GM13977 (cell line): ENCODE data around the gene FBXO7.
A peak's percentile ranks its signal among the peaks of the same experiment; 100 is the strongest.

Source experiments
- DNase-seq: peaks from one replicate; pipeline ENCODE4 v3.0.0; 2012; ENCODE audit warnings: low spot score
- in situ Hi-C: fragments of 300-500 bp; cut with MboI; formaldehyde crosslinking; loops from one replicate; pipeline ENCODE4 v1.12.0; 2022; ENCODE audit warnings: low sequenced_read_pairs, low pct_unique_long_range_greater_than_20kb, mixed read lengths, inconsistent platforms; ENCODE audit not compliant: unreplicated experiment
- TF ChIP-seq, protein P1 (sequence below): IDR thresholded peaks from 2 replicates; pipeline ENCODE4 v1.5.1; 2012; ENCODE audit warnings: mild to moderate bottlenecking, control low read depth; ENCODE audit not compliant: insufficient read depth; ENCODE audit errors: extremely low read depth, missing control alignments

Gene FBXO7

DNA sequence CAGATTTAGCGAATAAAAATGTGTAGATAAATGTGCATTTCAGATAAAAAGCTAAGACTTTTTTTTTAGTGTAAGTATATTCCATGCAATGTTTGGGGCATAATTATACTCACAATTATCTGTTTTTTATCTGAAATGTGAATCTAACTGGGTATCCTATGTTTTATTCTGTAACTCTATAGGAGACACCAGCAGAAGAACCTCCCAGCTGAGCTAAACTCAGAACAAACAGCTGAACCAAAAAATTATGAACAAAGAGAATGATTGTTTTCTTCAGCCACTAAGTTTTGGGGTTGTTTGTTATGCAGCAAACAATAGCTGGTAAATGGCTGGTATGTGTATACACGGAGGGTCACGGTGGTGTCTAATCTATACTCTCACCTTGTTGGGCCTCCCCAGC is 42.9 kb downstream of the FBXO7 start:
- in situ Hi-C loops, result no loop called here
- TF ChIP-seq, protein P1, sequence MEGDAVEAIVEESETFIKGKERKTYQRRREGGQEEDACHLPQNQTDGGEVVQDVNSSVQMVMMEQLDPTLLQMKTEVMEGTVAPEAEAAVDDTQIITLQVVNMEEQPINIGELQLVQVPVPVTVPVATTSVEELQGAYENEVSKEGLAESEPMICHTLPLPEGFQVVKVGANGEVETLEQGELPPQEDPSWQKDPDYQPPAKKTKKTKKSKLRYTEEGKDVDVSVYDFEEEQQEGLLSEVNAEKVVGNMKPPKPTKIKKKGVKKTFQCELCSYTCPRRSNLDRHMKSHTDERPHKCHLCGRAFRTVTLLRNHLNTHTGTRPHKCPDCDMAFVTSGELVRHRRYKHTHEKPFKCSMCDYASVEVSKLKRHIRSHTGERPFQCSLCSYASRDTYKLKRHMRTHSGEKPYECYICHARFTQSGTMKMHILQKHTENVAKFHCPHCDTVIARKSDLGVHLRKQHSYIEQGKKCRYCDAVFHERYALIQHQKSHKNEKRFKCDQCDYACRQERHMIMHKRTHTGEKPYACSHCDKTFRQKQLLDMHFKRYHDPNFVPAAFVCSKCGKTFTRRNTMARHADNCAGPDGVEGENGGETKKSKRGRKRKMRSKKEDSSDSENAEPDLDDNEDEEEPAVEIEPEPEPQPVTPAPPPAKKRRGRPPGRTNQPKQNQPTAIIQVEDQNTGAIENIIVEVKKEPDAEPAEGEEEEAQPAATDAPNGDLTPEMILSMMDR, result no peak
- no peak for DNase-seq

DNA sequence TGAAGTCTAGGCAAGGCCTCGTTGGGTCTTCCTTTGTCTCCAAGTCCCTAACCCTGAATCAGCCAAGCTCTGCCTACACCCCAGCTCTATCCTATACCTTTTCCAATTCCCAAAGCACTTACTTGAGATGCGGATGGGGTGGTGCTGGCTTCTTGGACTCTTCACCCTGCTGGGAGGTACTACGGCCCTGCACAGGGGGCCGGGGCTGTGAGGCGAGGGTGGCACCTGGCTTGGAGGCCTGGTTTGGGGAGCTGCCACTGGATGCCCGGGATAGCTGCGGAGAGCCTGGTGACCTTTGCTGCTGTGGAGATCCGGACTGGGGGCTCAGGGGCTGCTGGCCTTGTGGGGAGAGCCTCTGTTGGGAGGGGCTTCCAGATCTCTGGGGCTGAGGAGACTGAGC is 43.3 kb downstream of the FBXO7 start:
- in situ Hi-C loops, result no loop called here
- TF ChIP-seq, protein P1, result no peak
- no peak for DNase-seq

DNA sequence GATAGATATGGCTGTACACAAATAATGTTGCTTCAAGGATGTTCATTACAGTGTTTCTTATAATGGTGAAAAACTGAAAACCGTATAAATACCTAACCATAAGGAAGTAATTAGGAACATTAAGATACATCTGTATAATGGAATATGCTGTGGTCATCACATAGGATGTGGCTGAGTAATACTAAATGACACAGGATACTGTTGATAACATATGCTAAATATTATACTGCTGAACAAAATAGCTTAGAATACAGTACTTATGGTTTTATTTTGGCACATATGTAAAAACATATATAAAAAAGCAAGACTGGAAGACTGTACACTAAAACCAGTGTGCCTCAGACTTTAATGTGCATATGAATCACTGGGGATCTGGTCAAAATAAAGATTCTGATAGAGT is 43.8 kb downstream of the FBXO7 start:
- no peak for DNase-seq
- TF ChIP-seq, protein P1, result no peak
- in situ Hi-C loops, result no loop called here

DNA sequence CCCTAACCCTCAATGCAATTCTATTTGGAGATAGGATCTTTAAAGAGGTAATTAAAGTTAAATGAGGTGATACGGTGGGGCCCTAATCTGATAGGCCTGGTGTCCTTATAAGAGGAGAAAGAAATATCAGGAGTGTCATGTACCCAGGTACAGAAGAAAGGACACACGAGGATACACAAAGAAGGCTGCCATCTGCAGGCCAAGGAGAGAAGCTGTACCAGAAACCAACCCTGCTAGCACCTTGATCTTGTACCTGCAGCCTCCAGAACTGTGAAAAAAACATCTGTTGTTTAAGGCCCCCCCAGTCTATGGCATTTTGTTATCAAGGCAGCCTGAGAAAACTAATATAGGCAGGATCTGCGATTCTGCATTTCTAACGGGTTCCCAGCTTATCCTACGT is 44.2 kb downstream of the FBXO7 start:
- TF ChIP-seq, protein P1, result peak; percentile 60
- in situ Hi-C loops, result no loop called here
- no peak for DNase-seq

DNA sequence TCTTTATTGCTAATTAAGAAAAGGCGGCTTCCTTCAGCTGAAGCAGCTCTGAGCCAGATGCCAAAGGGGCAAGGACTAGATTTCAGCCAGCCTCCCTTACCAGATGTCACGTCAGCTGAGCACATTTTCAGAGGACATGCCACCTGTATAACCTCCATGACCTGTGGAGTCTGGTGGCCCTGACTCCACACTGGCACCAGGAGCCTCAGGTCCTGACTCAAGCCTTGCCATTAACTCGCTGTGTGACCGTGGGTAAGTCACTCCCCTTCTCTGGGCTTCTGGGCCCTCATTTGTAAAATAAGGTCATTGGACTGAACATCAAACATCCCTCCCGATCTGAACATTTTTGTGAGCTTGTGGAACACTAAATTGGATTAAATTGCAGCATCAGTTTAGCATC is 46.0 kb downstream of the FBXO7 start:
- in situ Hi-C loops, result loop anchor here (10.0 kb wide), 1 partner anchor 274 kb away; no protein-coding TSS in a partner anchor
- no peak for DNase-seq
- TF ChIP-seq, protein P1, result no peak

DNA sequence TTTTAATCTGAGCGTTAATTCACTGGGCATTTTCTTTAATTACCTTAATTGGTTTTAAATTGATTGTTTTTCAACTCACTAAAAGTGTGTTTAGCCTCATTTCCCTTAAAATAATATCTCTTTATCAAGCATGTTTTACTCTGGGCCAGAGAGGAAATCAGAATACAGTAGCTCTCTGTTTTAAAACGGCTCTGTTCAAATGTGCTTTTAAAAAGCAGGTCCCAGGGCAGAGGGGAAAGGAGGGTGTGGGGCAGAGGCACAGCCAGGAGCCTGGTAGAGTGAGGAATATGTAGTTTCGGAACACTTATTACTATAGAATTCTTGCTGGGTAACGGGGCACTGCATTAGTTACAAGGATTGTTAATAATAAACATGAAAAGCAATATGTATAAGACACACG is 47.6 kb downstream of the FBXO7 start:
- no peak for DNase-seq
- TF ChIP-seq, protein P1, result no peak
- in situ Hi-C loops, result loop anchor here (10.0 kb wide), 1 partner anchor 273 kb away; no protein-coding TSS in a partner anchor

DNA sequence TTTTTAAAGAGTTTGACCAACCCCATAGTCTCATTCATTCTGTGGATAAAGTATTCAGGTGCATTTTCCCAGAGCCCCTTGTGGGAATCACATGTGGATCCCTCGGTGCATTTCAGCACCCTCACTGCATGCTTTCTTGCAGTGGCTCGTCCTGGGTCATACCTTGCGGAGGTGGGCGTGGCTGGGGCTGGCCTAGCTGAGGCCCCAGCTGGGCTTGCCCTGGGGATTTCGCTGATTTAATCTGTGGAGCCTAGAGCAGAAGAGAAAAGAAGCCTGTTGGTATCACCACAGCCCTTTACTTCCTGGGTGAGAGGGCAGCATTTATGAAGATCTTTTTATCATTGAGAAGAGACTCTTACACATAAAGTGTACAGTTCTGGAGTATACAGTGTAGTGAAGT is 53.1 kb downstream of the FBXO7 start:
- no peak for DNase-seq
- TF ChIP-seq, protein P1, result no peak
- in situ Hi-C loops, result loop anchor here (10.0 kb wide), 1 partner anchor 267 kb away; no protein-coding TSS in a partner anchor
